ENCODE data around the gene SP6. TPM values are rescaled to one million over a fixed set of nuclear protein-coding genes. Genes with fewer than 3 reads are reported as not detected.

SP6 gene
- total and polyA plus RNA-seq, 2 of the 8 experiments (the other 6 are each of a cell fraction or from before 2014, with no cell fraction given), result 1.2 to 1.5 TPM

DNA sequence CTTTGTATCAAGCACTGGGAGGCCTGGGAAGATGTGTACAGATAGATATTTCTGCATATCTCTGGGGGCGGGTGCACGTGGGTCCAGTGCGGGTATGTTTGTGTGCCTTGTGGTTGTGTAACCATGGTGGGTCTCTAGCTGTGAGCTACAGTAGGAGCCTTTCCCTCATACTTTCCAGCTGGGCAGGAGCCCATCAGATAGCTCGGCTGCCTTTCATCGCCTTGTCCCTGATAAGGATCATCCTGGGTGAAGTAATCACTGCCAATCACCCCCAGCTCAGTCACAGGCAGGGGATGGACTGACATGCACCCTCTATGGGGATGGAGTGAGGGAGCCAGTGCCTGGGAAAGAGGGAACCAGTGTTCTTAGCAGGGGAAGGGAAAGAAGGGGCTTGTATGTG is 6.7 kb downstream of the SP6 start (continued):
- TF ChIP-seq FOSL1 (IDR thresholded peaks at IDR 0.05; ENCODE audit: insufficient read depth, low read depth, low read length), result no peak
- TF ChIP-seq, protein P1, sequence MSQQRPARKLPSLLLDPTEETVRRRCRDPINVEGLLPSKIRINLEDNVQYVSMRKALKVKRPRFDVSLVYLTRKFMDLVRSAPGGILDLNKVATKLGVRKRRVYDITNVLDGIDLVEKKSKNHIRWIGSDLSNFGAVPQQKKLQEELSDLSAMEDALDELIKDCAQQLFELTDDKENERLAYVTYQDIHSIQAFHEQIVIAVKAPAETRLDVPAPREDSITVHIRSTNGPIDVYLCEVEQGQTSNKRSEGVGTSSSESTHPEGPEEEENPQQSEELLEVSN (IDR thresholded peaks at IDR 0.05), result no peak

Data from H1 (cell line).